HG02571 (cell line): Measurements from ENCODE around the gene NAA80.

Experiments used
- ATAC-seq: cut with Tn5 transposase; IDR thresholded peaks from one replicate; pipeline ENCODE4 v1.9.1; 2021; ENCODE audit warnings: mild to moderate bottlenecking, moderate library complexity; ENCODE audit not compliant: unreplicated experiment

Gene NAA80

DNA sequence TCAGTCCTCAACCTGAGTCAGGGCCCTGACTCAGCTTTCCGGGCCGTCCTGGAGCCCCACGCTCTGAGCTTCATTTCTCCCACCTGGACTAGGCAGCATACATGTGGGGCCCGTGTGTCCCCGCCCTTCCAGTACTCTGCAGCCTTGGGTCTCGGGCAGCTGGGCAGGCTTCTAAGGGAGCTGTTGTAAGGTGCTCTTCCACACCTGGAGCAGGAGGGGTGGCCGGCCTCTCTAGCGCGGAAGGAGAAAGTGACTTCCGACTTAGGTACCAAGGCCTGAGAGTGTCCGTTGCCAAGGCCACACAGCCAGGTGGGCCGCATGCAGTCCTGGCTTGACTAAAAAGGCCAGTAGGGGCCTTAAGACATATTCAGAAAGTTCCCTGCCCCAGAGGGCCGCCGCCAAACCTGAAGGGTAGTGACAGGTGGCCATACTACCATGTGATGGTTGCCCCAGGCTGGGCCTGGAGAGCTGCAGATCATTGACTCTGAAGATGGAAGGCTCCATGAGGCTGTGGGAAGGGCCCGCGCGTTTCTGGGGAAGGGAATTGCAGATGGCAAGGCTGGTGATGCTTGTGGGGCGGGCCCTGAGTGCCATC, 39.7 kb downstream of the NAA80 start:
- ATAC-seq: no peak

GRCh38 chr3:50258979-50259378, 40.2 kb downstream of the NAA80 start:
- ATAC-seq: no peak

- no peak for ATAC-seq
These were observed 41.0 kb downstream of the NAA80 start for GRCh38 chr3:50258029-50258680.

DNA sequence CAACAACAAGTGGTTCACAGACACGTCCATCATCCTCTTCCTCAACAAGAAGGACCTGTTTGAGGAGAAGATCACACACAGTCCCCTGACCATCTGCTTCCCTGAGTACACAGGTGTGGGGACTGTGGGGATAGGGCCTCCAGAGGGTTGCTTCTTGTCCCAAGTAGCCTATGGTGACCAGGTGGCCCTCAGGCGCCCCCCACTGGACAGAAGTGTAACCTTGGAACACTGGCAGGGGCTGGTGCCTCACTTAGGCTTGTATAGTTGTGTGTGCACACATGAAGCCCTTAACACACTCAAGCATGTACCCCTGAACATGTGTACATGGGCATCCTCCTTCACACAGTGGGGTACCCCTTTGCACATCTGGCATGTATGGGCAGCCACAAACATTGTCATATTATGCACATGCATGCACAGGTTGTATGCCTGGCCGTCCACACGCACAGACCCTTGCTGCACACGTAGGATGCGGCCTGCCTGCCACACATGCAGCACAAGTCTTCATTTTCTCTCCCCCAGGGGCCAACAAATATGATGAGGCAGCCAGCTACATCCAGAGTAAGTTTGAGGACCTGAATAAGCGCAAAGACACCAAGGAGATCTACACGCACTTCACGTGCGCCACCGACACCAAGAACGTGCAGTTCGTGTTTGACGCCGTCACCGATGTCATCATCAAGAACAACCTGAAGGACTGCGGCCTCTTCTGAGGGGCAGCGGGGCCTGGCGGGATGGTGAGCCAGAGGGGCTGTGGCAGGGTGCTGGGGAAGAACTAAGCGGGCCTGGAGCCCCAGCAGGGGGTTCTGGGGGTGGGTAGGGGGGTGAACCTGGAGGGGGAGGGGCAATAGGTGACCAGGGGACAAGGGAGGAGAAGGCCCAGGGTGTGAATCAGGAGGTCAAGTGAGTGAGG, 42.0 kb downstream of the NAA80 start:
- no peak for ATAC-seq

DNA sequence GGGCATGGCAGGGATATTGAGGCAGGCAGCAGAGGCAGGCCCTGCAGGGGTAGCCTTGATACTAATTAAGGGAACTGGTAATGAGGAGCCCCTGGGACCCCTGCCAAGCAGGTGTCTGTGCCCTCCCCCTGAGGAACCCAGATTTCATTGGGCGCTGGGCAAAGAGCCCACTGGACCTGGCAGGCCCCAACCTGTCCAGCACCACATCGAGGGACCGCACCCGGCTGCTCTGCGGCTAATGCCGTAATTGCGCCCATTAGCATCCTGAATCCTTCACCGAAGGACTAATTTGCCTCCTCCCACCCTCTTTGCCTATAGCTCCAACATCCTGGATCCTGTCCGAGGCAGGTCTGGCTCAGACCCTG, 44.0 kb downstream of the NAA80 start:
- ATAC-seq: no peak

DNA sequence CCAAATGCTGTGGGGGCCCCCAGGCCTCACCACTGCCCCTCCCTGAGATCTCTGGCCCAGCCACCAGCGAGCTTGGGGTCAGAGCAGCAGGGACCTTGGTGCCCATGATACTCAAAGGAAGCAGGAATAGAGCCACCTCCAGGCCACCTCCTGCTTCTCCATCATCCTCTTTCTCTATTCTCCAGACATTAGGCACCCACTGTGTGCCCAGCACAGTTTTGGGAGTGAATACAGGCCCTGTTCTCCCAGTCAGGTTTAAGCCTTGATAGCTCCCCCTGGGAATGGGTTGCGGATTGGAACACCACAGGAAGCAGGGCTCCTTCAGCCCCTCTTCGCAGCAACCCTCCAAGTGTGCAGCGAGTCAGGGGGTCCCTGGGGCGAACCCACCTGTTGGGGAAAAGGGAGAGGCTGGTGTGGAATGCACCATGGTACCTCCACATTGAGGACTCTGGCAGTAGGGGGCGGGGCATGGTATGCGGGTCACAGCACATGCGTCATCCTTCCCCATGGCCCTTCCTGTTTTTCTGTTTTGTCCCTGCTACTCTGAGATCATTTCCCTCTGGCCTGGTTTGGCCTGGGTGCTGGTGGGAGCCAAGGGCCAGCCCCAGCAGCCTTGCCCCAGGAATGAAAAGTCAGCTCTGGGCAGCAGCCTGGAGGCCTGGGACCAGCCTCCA, 44.5 kb downstream of the NAA80 start:
- ATAC-seq: no peak

- ATAC-seq: no peak
These were observed 48.0 kb downstream of the NAA80 start for GRCh38 chr3:50251220-50251619.

DNA sequence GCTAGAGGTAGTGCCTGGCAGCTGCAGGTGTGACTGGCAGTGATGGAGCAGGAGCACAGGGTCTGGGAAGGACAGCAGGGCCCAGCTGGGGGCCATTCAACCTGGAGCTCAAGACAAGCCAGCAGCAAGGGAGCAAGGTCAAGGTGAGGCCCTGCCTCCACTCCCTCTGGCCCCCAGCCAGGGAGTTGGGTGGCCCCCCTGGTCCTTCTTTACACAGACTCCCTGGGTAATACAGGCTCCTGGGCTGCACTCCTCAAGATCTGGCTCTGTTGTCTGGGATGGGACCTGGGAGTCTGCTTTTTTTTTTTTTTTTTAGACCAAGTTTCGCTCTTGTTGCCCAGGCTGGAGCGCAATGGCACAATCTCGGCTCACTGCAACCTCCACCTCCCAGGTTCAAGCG, 48.7 kb downstream of the NAA80 start:
- ATAC-seq: no peak

DNA sequence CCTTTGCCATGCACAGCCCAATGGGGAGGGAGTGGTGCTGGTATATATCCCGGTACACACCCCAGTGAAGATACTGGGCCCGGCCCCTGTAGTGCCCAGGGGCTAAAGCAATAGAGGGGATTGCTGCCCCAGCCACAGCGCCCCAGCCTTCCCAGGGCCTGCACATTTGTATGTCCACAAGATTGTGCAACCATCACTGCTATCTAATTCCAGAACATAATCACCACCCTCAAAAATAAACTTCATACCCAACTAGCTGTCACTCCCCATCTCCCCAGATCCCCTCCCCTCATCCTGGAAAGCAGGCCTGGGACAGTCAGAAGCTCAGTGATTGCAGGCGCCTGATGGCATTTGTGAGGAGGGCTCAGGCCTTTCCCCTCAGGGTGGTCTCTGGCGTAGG, 49.7 kb downstream of the NAA80 start:
- no peak for ATAC-seq

GRCh38 chr3:50248387-50248786, 50.8 kb downstream of the NAA80 start:
- ATAC-seq: no peak

- ATAC-seq: peak; percentile 47
These were observed 52.7 kb downstream of the NAA80 start for GRCh38 chr3:50246517-50246954.
